ENCODE data around the gene WDR45B.

The WDR45B gene

DNA sequence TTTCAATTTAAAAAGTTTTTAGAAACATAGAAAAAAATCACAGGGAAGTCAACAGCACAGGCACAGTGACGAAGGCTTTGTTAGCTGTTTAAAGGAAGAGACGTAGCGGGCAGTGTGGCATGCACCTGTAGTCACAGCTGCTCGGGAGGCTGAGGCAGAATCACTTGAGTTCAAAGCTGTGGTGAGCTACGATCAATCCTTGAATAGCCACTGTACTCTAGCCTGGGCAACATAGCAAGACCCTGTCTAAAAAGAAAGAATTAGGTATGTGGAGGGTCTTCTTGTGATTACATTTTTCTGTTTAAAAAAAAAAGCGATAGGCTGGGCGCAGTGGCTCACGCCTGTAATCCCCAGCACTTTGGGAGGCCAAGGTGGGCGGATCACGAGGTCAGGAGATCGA is 78.6 kb downstream of the WDR45B start:
- no peak overlapping the region for H3K4me3 ChIP-seq (ENCODE audit: low read length)
- TF ChIP-seq ZNF274 (IDR thresholded peaks at IDR 0.05; ENCODE audit: low read depth, low read length) = no peak

DNA sequence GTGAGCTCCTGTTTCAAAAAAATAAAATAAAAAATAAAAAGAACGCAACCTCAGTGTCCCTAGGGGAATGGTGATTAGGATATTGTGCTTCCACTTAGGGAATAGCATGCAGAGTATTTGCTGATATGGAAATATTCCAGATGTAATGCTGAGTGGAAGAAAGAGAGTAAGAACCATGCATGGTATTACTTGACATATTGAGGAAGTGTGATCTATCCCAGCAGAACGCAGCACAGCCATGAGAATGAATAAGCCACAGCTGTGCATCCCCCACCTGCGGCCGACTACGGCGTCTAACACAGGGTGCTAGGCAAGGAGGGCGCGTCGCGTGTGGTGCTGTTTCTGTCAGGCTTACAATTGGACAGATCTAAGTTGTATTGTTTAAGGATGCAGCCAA is 79.2 kb downstream of the WDR45B start:
- no peak overlapping the region for H3K4me3 ChIP-seq (ENCODE audit: low read length)

GRCh38 chr17:82567286-82567685 is 81.0 kb downstream of the WDR45B start:
- TF ChIP-seq ZNF274 (IDR thresholded peaks at IDR 0.05; ENCODE audit: low read depth, low read length) = no peak
- no peak overlapping the region for H3K4me3 ChIP-seq (ENCODE audit: low read length)

More for the DNA sequence above, 79.2 kb downstream of the WDR45B start:
- no peak for TF ChIP-seq ZNF274 (IDR thresholded peaks at IDR 0.05; ENCODE audit: low read depth, low read length)

GRCh38 chr17:82566129-82566960 is 81.9 kb downstream of the WDR45B start:
- TF ChIP-seq ZNF274 (IDR thresholded peaks at IDR 0.05; ENCODE audit: low read depth, low read length) = no peak

DNA sequence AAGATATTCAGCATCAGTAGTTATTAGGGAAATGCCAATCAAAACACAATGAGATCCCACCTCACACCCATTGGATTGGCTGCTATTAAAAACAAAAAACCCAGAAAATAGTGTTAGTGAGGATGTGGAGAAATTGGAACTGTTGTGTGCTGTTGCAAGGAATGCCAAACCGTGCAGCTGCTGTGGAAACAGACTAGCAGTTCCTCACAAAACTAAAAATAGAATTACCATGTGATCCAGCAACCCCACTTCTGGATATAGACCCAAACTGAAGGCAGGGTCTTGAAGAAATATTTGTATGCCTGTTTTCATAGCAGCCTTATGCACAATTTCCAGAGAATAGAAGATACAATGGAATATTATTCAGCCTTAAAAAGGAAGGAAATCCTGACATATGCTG is 82.7 kb downstream of the WDR45B start:
- H3K4me3 ChIP-seq (ENCODE audit: low read length) = no peak overlapping the region
- TF ChIP-seq ZNF274 (IDR thresholded peaks at IDR 0.05; ENCODE audit: low read depth, low read length) = no peak

More at GRCh38 chr17:82566129-82566960, 81.9 kb downstream of the WDR45B start:
- H3K4me3 ChIP-seq (ENCODE audit: low read length) = no peak overlapping the region

Measured in GM08714 (cell line).